Mucosa of descending colon (tissue), 3 donors: ENCODE data around the gene INS. TPM values are rescaled to one million over a fixed set of nuclear protein-coding genes. Genes with fewer than 3 reads are reported as not detected.

Experiments used
- ATAC-seq: fragments of 200-7000 bp; cut with Tn5 transposase; one replicate; pipeline ENCODE4 v1.9.1; 2020; ENCODE audit warnings: mild to moderate bottlenecking, moderate library complexity
- DNase-seq, 3 donors: peaks; one replicate each; pipeline ENCODE4 v3.0.0-alpha.2; 2020
- H3K36me3 ChIP-seq: fragments of 200-600 bp; one replicate; pipeline ENCODE4 v1.8.0; 2021; ENCODE audit warnings: low read depth, mild to moderate bottlenecking
- H3K4me1 ChIP-seq: fragments of 200-600 bp; one replicate; pipeline ENCODE4 v1.8.0; 2021; ENCODE audit warnings: low read depth, mild to moderate bottlenecking
- H3K4me3 ChIP-seq: fragments of 200-600 bp; one replicate; pipeline ENCODE4 v1.8.0; 2021; ENCODE audit warnings: mild to moderate bottlenecking
- H3K9me3 ChIP-seq: fragments of 200-600 bp; one replicate; pipeline ENCODE4 v1.8.0; 2021; ENCODE audit warnings: mild to moderate bottlenecking
- intact Hi-C, 2 donors: fragments of 100-400 bp; cut with DNase I in 1 of 2; cut with micrococcal nuclease in 1 of 2; formaldehyde crosslinking; loops; one replicate each; pipeline versions ENCODE4 v1.11.0 to v1.11.1; 2022; cut with DNase I, micrococcal nuclease
- total RNA-seq, 3 donors: library from RNA; stranded (reverse); fragmentation: NEBNext Ultra II Directional in 2 of 3; extraction: Animal tissue kit (Norgen Biotek cat#: 25700) in 2 of 3; gene quantifications; one replicate each; pipeline versions ENCODE4 v1.2.1 to v1.2.4, GENCODE V29; 2021 to 2023
- TF ChIP-seq, protein P1 (sequence below): fragments of 200-600 bp; IDR thresholded peaks from one replicate; pipeline ENCODE4 v1.8.0; 2022; ENCODE audit warnings: antibody characterized with exemption, mild to moderate bottlenecking
- donor health status: DM: no; HTN: no; CAD: no; lungs with moderate emphysema.
- donor health status: DM: no; HTN: no; CAD: no.
- donor health status: DM: no; HTN: yes; CAD: no.

Gene INS
- total RNA-seq, 3 donors from 2014 or later: not detected

DNA sequence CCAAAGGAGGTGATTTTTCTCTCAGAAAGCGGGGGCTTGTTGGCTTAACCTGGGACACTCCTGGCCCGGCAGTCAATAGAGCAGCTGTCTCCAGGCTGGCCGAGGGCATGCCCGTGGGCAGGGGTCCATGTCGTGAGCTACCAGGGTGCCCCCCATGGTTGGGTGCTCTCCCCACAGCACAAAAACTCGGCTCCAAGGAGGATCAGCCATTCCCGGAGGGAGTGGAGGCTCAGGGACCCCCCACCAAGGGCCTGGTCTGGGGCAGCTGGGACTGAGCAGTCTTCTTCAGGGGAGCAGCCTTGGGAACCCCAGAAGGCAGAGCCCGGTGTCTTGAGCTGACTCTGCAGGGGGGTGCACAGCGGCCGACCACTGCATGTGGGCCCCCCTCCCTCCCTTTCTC, 31.4 kb upstream of the INS start:
- TF ChIP-seq, protein P1, sequence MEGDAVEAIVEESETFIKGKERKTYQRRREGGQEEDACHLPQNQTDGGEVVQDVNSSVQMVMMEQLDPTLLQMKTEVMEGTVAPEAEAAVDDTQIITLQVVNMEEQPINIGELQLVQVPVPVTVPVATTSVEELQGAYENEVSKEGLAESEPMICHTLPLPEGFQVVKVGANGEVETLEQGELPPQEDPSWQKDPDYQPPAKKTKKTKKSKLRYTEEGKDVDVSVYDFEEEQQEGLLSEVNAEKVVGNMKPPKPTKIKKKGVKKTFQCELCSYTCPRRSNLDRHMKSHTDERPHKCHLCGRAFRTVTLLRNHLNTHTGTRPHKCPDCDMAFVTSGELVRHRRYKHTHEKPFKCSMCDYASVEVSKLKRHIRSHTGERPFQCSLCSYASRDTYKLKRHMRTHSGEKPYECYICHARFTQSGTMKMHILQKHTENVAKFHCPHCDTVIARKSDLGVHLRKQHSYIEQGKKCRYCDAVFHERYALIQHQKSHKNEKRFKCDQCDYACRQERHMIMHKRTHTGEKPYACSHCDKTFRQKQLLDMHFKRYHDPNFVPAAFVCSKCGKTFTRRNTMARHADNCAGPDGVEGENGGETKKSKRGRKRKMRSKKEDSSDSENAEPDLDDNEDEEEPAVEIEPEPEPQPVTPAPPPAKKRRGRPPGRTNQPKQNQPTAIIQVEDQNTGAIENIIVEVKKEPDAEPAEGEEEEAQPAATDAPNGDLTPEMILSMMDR: no peak
- Histone ChIP-seq H3K9me3 (no peaks in the 10 kb centered on the region), H3K4me1 (peaks cover 3% of the 10 kb centered on the region), H3K4me3 (no peak overlapping the region), H3K36me3 (no peaks in the 10 kb centered on the region)
- DNase-seq (no peak), ATAC-seq (no peak)
- intact Hi-C loops: loop anchor here in 1 of 2 donors (10.0 kb wide), 1 partner anchor 102 kb away; no protein-coding TSS in a partner anchor

DNA sequence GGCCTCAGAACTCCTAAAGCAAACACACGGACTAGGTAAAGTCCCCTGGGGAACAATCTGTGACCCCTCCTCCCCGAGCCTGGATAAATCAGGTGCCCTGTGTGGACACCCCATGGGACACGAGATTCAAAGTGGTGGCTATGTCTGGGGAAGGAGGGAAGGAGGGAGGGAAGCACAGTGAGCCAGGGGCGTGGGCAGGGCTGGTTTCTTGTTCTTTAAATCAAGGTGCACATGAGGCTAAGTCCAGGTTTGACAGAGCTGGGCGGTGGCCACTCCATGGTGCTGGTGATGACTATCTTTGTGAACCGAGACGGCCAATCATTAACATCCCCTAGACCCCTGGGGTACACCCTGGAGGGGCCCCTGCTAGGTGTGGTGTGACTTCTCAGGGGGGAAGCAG, 30.9 kb upstream of the INS start:
- ATAC-seq (no peak), DNase-seq (no peak)
- intact Hi-C loops: loop anchor here in 1 of 2 donors (10.0 kb wide), 1 partner anchor 103 kb away; no protein-coding TSS in a partner anchor
- H3K9me3 ChIP-seq: no peaks in the 10 kb centered on the region
- peaks cover 3% of the 10 kb centered on the region for H3K4me1 ChIP-seq
- no peak overlapping the region for H3K4me3 ChIP-seq
- TF ChIP-seq, protein P1: no peak
- no peaks in the 10 kb centered on the region for H3K36me3 ChIP-seq

DNA sequence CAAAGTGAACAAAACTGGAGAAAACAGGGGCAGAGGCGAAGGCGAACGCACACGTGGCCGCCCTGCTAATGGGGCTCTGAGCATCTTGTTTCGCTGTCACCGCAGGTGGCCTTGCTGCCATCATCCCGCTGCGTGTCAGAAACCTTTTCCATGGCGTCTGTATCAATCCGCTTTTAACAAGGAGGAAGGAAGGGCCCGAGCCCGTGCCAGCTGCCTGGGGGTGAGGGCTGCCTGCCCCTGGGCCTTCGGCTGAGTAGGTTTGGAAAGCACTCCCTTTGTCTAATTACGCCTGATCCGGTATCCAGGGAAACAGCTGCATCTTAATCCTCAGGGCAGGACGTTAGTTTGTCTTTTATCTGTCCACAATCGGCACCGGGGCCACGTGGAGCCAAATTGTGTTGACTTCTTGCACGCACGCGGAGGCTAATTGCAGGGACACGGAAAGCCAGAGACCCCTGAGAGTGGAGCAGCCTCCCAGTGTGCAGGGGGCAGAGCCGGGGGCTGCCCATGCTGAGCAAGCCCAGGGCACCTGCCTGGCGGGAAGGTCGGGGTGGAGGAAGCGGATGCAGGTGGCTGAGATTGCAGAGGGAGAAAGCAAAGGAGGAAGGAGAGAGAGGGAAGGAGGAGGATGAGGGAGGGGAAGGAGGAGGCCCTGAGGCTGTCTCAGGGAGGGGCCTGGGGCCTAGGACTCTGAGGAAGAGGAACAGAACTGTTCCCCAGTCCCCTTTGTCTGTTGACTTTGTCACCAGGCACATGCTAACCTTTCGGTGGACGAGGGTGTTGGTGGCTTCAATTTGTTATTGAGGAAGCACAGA, 29.9 kb upstream of the INS start:
- Histone ChIP-seq H3K36me3 (no peaks in the 10 kb centered on the region), H3K9me3 (no peaks in the 10 kb centered on the region), H3K4me3 (no peak overlapping the region), H3K4me1 (peaks cover 3% of the 10 kb centered on the region)
- intact Hi-C loops: loop anchor here in 1 of 2 donors (10.0 kb wide), 1 partner anchor 104 kb away; no protein-coding TSS in a partner anchor
- TF ChIP-seq, protein P1: no peak
- DNase-seq: no peak
- ATAC-seq: peak; percentile 25

DNA sequence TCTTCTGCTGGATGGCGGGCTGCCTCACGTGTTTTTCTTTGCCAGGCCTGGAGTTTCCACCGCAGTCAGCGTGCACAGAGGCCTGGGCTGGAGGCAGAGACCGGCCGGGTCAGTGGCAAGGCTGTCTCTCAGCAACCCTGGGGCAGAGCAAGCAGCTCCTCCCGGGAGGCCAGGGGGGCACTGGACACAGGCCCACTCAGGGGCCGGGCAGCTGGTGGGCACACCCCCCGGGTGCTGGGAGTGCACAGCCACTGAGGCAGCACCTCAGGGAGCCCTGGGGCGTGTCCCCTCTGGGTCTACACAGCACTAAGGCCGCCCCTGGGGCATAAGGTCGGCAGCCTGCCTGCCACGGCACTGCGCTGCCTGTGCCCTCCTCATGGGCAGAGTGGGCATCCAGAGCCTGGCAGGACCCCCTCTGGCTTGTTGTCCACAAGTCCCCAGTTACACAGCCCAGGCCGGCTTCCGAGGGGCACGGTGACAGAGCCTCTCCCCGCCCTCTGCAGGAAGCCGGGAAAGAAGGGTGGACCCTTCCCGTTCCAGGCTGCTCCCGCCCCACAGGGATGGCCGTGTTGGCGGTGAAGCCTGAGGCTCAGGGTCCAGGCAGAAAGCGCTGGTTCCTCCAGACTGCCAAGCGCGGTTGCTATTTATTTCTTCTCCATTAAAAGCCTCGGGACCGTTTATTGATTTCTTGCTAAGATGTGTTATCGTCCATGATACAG, 29.1 kb upstream of the INS start:
- Histone ChIP-seq H3K4me3 (no peak overlapping the region), H3K4me1 (peaks cover 3% of the 10 kb centered on the region), H3K36me3 (no peaks in the 10 kb centered on the region), H3K9me3 (no peaks in the 10 kb centered on the region)
- TF ChIP-seq, protein P1: no peak
- ATAC-seq (no peak), DNase-seq (no peak)
- intact Hi-C loops: loop anchor here (10.0 kb wide), 2 partner anchors 105 to 235 kb away; no protein-coding TSS in a partner anchor

DNA sequence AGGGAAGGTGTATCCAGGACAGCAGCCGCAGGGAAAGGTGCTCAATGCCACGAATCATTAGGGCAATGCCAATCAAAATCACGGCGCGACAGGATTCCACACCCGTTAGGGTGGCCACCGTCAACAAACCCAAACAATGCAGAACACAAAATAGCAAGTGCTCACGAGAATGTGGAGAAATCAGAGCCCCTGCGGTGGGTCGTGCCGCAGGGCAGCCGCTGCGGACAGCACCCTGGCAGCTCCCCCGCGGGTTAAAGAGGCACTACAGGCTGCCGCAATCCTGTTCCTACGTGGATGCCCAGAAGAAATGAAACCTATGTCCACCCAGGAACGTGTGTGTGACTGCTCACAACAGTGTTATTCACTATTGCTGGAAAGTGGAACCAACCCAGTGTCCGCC, 27.7 kb upstream of the INS start:
- no peak overlapping the region for H3K4me3 ChIP-seq
- H3K4me1 ChIP-seq: peaks cover 2% of the 10 kb centered on the region
- no peaks in the 10 kb centered on the region for H3K36me3 ChIP-seq
- TF ChIP-seq, protein P1: no peak
- ATAC-seq: no peak
- no peaks in the 10 kb centered on the region for H3K9me3 ChIP-seq
- no peak for DNase-seq
- intact Hi-C loops: loop anchor here in 1 of 2 donors (10.0 kb wide), 1 partner anchor 236 kb away; no protein-coding TSS in a partner anchor
